HepG2 (cell line): ENCODE data around the gene SLC34A3. TPM values are rescaled to one million over a fixed set of nuclear protein-coding genes. Genes with fewer than 3 reads are reported as not detected.

Source experiments
- CREM ChIP-seq, 2 experiments: sonication (generic) in 1 of 2; formaldehyde crosslinking in 1 of 2; IDR thresholded peaks; 2 replicates each; pipeline versions ENCODE4 v1.4.0 to v1.6.1; 2016 to 2020; ENCODE audit warnings: antibody characterized with exemption in 1 of 2, mild to moderate bottlenecking in 1 of 2, missing genetic modification reagents in 1 of 2
- DR1 ChIP-seq: sonication (generic); formaldehyde crosslinking; IDR thresholded peaks from 2 replicates; pipeline ENCODE4 v1.8.0; 2021; ENCODE audit warnings: mild to moderate bottlenecking, missing genetic modification reagents, inconsistent platforms
- HCFC1 ChIP-seq: fragments of 150-350 bp; IDR thresholded peaks from 2 replicates; pipeline ENCODE4 v1.6.1; 2014; ENCODE audit warnings: low read depth, low read length
- HNF4A ChIP-seq: sonication (generic); formaldehyde crosslinking; IDR thresholded peaks from 2 replicates; pipeline ENCODE4 v1.4.0; 2020; ENCODE audit warnings: missing genetic modification reagents
- HNRNPUL1 ChIP-seq: fragments of 200-400 bp; formaldehyde crosslinking; IDR thresholded peaks from 2 replicates; pipeline ENCODE4 v1.6.1; 2017; ENCODE audit warnings: low read depth, mild to moderate bottlenecking, low read length, moderate library complexity
- JUNB ChIP-seq: sonication (generic); formaldehyde crosslinking; IDR thresholded peaks from 2 replicates; pipeline ENCODE4 v1.8.0; 2022; ENCODE audit warnings: missing genetic modification reagents, mild to moderate bottlenecking, borderline replicate concordance
- KDM2A ChIP-seq: sonication (generic); formaldehyde crosslinking; IDR thresholded peaks from 2 replicates; pipeline ENCODE4 v1.4.0; 2020; ENCODE audit warnings: low read depth, missing genetic modification reagents, borderline replicate concordance
- MTA1 ChIP-seq: sonication (generic); formaldehyde crosslinking; IDR thresholded peaks from 2 replicates; pipeline ENCODE4 v1.4.0; 2020; ENCODE audit warnings: missing genetic modification reagents, mild to moderate bottlenecking, borderline replicate concordance
- RBAK ChIP-seq: sonication (generic); formaldehyde crosslinking; IDR thresholded peaks from 2 replicates; pipeline ENCODE4 v1.5.1; 2020; ENCODE audit warnings: mild to moderate bottlenecking, missing genetic modification reagents
- TCF7 ChIP-seq: sonication (generic); IDR thresholded peaks from 2 replicates; pipeline ENCODE4 v1.6.1; 2016; ENCODE audit warnings: antibody characterized with exemption, low read depth
- ZFP41 ChIP-seq: sonication (generic); formaldehyde crosslinking; IDR thresholded peaks from 2 replicates; pipeline ENCODE4 v1.4.0; 2020; ENCODE audit warnings: mild to moderate bottlenecking, missing genetic modification reagents, borderline replicate concordance
- ZNF317 ChIP-seq: sonication (generic); formaldehyde crosslinking; IDR thresholded peaks from 2 replicates; pipeline ENCODE4 v1.5.0; 2020; ENCODE audit warnings: mild to moderate bottlenecking, missing genetic modification reagents
- ZNF850 ChIP-seq: sonication (generic); formaldehyde crosslinking; conservative IDR thresholded peaks from 2 replicates; pipeline ENCODE4 v1.9.0; 2021; ENCODE audit warnings: mild to moderate bottlenecking, missing genetic modification reagents
- ZSCAN29 ChIP-seq: sonication (generic); formaldehyde crosslinking; conservative IDR thresholded peaks from 2 replicates; pipeline ENCODE4 v1.4.0; 2020; ENCODE audit warnings: mild to moderate bottlenecking, missing genetic modification reagents
- ZSCAN31 ChIP-seq: sonication (generic); formaldehyde crosslinking; IDR thresholded peaks from 2 replicates; pipeline ENCODE4 v1.5.0; 2020; ENCODE audit warnings: low read depth, mild to moderate bottlenecking, missing genetic modification reagents
- polyA plus RNA-seq, 8 experiments: library from polyadenylated mRNA; depleted of rRNA in 3 of 8; stranded (reverse) in 7 of 8; unstranded in 1 of 8; fragments of >200 nt; fragmentation: Illumina TruSeq in 4 of 8; extraction: Trizol in 4 of 8; gene quantifications; 2 replicates each; pipeline versions ENCODE4 v1.2.1 to v1.2.3, GENCODE V29; 2011 to 2016; ENCODE audit warnings: low read depth in 4 of 8, missing spikeins in 1 of 8, mixed read lengths in 1 of 8; ENCODE audit not compliant: insufficient read depth in 1 of 8
- total RNA-seq, 5 experiments: library from RNA; depleted of rRNA; stranded (reverse); fragments of >200 nt; fragmentation: Illumina TruSeq; extraction: Trizol; gene quantifications; 2 replicates each; pipeline ENCODE4 v1.2.3, GENCODE V29; 2016; ENCODE audit warnings: low read depth in 1 of 5
- TF ChIP-seq, protein P1 (sequence below): sonication (generic); formaldehyde crosslinking; IDR thresholded peaks from 2 replicates; pipeline ENCODE4 v1.4.0; 2020; ENCODE audit warnings: low read depth, missing genetic modification reagents
- TF ChIP-seq, protein P2 (sequence below): sonication (generic); formaldehyde crosslinking; IDR thresholded peaks from 2 replicates; pipeline ENCODE4 v1.4.0; 2020; ENCODE audit warnings: missing genetic modification reagents
- TF ChIP-seq, protein P3 (sequence below): sonication (generic); formaldehyde crosslinking; IDR thresholded peaks from 2 replicates; pipeline ENCODE4 v1.5.0; 2020; ENCODE audit warnings: mild to moderate bottlenecking, missing genetic modification reagents, borderline replicate concordance
- TF ChIP-seq, protein P4 (sequence below): sonication (generic); formaldehyde crosslinking; IDR thresholded peaks from 2 replicates; pipeline ENCODE4 v1.8.1; 2023; ENCODE audit warnings: mild to moderate bottlenecking, inconsistent platforms, moderate library complexity, missing genetic modification reagents, borderline replicate concordance

SLC34A3 gene
- total and polyA plus RNA-seq, 2 of the 13 experiments (the other 11 are each of a cell fraction or from before 2014, with no cell fraction given), result 0.07 to 1.0 TPM

DNA sequence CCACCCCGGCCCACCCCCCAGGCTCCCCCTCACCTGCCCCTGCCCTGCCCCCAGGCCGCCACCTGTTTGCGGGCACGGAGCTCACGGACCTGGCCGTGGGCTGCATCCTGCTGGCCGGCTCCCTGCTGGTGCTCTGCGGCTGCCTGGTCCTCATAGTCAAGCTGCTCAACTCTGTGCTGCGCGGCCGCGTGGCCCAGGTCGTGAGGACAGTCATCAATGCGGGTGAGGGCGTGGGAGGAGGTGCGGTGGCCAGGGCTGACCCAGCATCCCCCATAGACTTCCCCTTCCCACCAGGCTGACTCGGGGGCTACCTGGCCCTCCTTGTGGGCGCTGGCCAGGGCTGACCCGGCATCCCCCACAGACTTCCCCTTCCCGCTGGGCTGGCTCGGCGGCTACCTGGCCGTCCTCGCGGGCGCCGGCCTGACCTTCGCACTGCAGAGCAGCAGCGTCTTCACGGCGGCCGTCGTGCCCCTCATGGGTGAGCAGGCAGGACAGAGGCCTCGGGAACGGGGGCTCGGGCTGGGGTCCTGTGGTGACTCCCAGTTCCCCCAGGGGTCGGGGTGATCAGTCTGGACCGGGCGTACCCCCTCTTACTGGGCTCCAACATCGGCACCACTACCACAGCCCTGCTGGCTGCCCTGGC, 3.5 kb downstream of the SLC34A3 start (continued):
- no peak for TF ChIP-seq HCFC1
- TF ChIP-seq JUNB, result no peak
- no peak for TF ChIP-seq TCF7
- TF ChIP-seq, protein P1, sequence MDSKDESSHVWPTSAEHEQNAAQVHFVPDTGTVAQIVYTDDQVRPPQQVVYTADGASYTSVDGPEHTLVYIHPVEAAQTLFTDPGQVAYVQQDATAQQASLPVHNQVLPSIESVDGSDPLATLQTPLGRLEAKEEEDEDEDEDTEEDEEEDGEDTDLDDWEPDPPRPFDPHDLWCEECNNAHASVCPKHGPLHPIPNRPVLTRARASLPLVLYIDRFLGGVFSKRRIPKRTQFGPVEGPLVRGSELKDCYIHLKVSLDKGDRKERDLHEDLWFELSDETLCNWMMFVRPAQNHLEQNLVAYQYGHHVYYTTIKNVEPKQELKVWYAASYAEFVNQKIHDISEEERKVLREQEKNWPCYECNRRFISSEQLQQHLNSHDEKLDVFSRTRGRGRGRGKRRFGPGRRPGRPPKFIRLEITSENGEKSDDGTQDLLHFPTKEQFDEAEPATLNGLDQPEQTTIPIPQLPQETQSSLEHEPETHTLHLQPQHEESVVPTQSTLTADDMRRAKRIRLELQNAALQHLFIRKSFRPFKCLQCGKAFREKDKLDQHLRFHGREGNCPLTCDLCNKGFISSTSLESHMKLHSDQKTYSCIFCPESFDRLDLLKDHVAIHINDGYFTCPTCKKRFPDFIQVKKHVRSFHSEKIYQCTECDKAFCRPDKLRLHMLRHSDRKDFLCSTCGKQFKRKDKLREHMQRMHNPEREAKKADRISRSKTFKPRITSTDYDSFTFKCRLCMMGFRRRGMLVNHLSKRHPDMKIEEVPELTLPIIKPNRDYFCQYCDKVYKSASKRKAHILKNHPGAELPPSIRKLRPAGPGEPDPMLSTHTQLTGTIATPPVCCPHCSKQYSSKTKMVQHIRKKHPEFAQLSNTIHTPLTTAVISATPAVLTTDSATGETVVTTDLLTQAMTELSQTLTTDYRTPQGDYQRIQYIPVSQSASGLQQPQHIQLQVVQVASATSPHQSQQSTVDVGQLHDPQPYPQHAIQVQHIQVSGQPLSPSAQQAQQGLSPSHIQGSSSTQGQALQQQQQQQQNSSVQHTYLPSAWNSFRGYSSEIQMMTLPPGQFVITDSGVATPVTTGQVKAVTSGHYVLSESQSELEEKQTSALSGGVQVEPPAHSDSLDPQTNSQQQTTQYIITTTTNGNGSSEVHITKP (CRISPR knock-in tag), result no peak
- no peak; the same call in 1 of the 2 replicates for TF ChIP-seq KDM2A (CRISPR knock-in tag)
- TF ChIP-seq CREM (IDR thresholded peaks at IDR 0.05), result no peak
- TF ChIP-seq CREM (CRISPR knock-in tag; IDR thresholded peaks at IDR 0.05), result no peak
- TF ChIP-seq, protein P2, sequence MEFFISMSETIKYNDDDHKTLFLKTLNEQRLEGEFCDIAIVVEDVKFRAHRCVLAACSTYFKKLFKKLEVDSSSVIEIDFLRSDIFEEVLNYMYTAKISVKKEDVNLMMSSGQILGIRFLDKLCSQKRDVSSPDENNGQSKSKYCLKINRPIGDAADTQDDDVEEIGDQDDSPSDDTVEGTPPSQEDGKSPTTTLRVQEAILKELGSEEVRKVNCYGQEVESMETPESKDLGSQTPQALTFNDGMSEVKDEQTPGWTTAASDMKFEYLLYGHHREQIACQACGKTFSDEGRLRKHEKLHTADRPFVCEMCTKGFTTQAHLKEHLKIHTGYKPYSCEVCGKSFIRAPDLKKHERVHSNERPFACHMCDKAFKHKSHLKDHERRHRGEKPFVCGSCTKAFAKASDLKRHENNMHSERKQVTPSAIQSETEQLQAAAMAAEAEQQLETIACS (CRISPR knock-in tag), result no peak
- TF ChIP-seq ZFP41 (CRISPR knock-in tag), result no peak
- TF ChIP-seq, protein P3, sequence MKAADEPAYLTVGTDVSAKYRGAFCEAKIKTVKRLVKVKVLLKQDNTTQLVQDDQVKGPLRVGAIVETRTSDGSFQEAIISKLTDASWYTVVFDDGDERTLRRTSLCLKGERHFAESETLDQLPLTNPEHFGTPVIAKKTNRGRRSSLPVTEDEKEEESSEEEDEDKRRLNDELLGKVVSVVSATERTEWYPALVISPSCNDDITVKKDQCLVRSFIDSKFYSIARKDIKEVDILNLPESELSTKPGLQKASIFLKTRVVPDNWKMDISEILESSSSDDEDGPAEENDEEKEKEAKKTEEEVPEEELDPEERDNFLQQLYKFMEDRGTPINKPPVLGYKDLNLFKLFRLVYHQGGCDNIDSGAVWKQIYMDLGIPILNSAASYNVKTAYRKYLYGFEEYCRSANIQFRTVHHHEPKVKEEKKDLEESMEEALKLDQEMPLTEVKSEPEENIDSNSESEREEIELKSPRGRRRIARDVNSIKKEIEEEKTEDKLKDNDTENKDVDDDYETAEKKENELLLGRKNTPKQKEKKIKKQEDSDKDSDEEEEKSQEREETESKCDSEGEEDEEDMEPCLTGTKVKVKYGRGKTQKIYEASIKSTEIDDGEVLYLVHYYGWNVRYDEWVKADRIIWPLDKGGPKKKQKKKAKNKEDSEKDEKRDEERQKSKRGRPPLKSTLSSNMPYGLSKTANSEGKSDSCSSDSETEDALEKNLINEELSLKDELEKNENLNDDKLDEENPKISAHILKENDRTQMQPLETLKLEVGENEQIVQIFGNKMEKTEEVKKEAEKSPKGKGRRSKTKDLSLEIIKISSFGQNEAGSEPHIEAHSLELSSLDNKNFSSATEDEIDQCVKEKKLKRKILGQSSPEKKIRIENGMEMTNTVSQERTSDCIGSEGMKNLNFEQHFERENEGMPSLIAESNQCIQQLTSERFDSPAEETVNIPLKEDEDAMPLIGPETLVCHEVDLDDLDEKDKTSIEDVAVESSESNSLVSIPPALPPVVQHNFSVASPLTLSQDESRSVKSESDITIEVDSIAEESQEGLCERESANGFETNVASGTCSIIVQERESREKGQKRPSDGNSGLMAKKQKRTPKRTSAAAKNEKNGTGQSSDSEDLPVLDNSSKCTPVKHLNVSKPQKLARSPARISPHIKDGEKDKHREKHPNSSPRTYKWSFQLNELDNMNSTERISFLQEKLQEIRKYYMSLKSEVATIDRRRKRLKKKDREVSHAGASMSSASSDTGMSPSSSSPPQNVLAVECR (CRISPR knock-in tag), result no peak
- TF ChIP-seq HNRNPUL1, result no peak
- TF ChIP-seq HNF4A, result peak; percentile 52
- no peak for TF ChIP-seq ZNF317 (CRISPR knock-in tag)
- TF ChIP-seq ZSCAN31 (CRISPR knock-in tag), result no peak
- TF ChIP-seq ZNF850 (CRISPR knock-in tag), result no peak
- no peak for TF ChIP-seq DR1 (CRISPR knock-in tag)
- no peak for TF ChIP-seq ZSCAN29 (CRISPR knock-in tag)
- TF ChIP-seq, protein P4, sequence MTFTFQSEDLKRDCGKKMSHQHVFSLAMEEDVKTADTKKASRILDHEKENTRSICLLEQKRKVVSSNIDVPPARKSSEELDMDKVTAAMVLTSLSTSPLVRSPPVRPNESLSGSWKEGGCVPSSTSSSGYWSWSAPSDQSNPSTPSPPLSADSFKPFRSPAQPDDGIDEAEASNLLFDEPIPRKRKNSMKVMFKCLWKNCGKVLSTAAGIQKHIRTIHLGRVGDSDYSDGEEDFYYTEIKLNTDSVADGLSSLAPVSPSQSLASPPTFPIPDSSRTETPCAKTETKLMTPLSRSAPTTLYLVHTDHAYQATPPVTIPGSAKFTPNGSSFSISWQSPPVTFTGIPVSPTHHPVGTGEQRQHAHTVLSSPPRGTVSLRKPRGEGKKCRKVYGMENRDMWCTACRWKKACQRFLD (CRISPR knock-in tag), result no peak
- no peak for TF ChIP-seq MTA1
- TF ChIP-seq RBAK (CRISPR knock-in tag), result no peak
